GM11168 (cell line): ENCODE results near the gene CTNNA1.

Source experiments
- in situ Hi-C: fragments of 300-500 bp; cut with MboI; formaldehyde crosslinking; loops from one replicate; pipeline ENCODE4 v1.12.0; 2022; ENCODE audit warnings: low sequenced_read_pairs; ENCODE audit not compliant: unreplicated experiment

CTNNA1 gene

GRCh38 chr5:138843316-138844124 lies 90.3 kb downstream of the CTNNA1 start:
- in situ Hi-C loops, result no loop called here

GRCh38 chr5:138844125-138844461 lies 90.9 kb downstream of the CTNNA1 start:
- in situ Hi-C loops, result no loop called here

- in situ Hi-C loops, result no loop called here
Measured at GRCh38 chr5:138844812-138845513, 91.7 kb downstream of the CTNNA1 start.

- in situ Hi-C loops, result no loop called here
Measured at GRCh38 chr5:138849439-138849838, 96.2 kb downstream of the CTNNA1 start.

- in situ Hi-C loops, result no loop called here
Measured at GRCh38 chr5:138849882-138850281, 96.7 kb downstream of the CTNNA1 start.

- in situ Hi-C loops, result no loop called here
Measured at GRCh38 chr5:138850865-138851435, 97.7 kb downstream of the CTNNA1 start.

GRCh38 chr5:138853132-138853531 lies 99.9 kb downstream of the CTNNA1 start:
- in situ Hi-C loops, result no loop called here

GRCh38 chr5:138867011-138867410 lies 113.8 kb downstream of the CTNNA1 start:
- in situ Hi-C loops, result no loop called here

- in situ Hi-C loops, result no loop called here
Measured at GRCh38 chr5:138869038-138869437, 115.8 kb downstream of the CTNNA1 start.

GRCh38 chr5:138869763-138870500 lies 116.7 kb downstream of the CTNNA1 start:
- in situ Hi-C loops, result no loop called here

- in situ Hi-C loops, result no loop called here
Measured at GRCh38 chr5:138870611-138871010, 117.4 kb downstream of the CTNNA1 start.

- in situ Hi-C loops, result no loop called here
Measured at GRCh38 chr5:138872841-138873465, 119.7 kb downstream of the CTNNA1 start.

GRCh38 chr5:138873466-138874221 lies 120.4 kb downstream of the CTNNA1 start:
- in situ Hi-C loops, result no loop called here

- in situ Hi-C loops, result no loop called here
Measured at GRCh38 chr5:138874241-138874640, 121.0 kb downstream of the CTNNA1 start.

- in situ Hi-C loops, result no loop called here
Measured at GRCh38 chr5:138874771-138875551, 121.7 kb downstream of the CTNNA1 start, which contains the start of gene LRRTM2. TSS of gene LRRTM2 (minus strand) at chr5:138875335. CDS start at chr5:138874911, 424 bp downstream.

- in situ Hi-C loops, result no loop called here
Measured at GRCh38 chr5:138875552-138875875, 122.3 kb downstream of the CTNNA1 start.

- in situ Hi-C loops, result no loop called here
Measured at GRCh38 chr5:138875946-138876345, 122.7 kb downstream of the CTNNA1 start.

- in situ Hi-C loops, result no loop called here
Measured at GRCh38 chr5:138876811-138877210, 123.6 kb downstream of the CTNNA1 start.
